Measurements from ENCODE around the gene YES1.

Gene YES1

DNA sequence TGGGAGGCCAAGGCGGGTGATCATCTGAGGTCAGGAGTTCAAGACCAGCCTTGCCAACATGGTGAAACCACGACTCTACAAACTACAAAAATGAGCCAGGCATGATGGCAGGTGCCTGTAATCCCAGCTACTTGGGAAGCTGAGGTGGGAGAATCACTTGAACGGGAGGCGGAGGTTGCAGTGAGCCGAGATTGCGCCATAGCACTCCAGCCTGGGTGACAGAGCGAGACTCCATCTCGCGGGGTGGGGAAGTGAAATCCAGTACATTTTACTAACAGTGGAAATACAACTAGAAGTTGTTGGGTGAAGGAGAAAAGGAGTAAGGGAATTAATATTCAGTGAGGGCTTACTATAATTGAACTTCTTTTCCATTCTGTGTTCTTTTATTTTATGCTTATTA, 86.4 kb downstream of the YES1 start:
- no peak for DNase-seq (ENCODE audit: low read depth)

DNA sequence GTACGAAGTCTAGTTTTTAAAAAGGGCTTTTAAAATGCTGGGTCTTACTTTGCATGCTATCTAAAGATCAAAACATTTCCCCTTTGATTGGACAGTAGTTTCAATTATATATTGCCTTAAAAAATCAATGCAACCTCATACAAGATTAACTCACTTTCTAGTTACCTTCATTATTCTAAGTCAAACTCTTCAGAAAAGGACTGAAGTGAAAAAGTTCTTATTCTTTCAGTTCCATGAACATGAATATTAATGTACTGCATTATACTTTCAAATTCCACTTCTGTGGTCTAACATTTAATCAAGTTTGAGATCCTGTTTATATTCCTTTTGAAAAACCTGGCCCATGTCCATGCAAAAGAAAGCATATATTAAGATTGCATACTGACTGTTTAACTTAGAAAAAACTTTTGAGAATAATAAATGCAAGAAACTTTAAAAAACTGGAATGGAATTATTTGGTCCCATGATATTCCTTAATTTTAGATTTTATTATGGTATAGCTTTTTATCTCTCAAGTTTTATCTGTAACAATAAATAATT, 88.4 kb downstream of the YES1 start:
- DNase-seq (ENCODE audit: low read depth): no peak

DNA sequence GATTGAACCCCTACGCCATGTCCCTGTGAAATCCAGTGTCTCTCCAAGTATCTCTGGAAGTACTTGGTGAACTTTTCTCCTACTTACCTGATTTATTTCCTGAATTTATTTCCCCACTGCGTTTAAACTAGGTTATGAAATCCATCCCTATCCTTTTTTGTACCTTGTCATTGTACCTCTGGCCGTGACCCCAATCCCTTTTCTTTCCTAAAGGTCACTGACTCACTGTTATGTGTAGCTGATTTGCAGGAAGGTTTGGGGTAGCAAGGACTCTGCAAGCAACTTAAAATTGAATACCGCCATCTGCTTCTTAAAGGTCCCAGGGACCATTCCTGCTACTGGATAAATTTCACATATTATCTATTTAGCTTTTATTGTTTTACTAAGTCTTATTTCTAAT, 95.0 kb downstream of the YES1 start:
- DNase-seq (ENCODE audit: low read depth): no peak

DNA sequence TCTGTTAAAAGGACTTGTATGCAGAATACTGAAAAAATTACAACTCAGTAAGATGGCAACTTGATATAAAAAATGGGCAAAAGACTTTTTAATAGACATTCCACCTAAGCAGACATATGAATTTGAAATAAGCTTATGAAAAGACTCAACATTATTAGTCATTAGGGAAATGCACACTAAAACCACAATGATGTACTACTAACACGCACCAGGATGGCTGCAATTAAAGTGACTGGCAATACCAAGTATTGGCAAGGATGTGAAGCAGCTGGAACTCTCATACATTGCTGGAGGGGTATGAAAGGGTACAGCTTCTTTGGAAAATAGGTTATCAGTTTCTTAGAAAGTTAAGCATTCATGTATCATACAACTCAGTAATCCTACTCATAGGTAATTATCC, 96.4 kb downstream of the YES1 start:
- DNase-seq (ENCODE audit: low read depth): no peak

DNA sequence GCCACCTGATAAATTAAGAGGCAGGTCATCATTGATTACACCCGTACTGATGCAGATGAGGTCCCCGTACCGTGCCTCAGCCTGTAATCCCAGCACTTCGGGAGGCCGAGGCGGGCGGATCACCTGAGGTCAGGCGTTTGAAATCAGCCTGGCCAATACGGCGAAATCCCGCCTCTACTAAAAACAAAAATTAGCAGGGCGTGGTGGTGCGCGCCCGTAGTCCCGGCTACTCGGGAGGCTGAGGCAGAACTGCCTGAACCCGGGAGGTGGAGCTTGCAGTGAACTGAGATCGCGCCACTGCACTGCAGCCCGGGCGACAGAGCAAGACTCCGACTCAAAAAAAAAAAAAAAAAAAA, 98.9 kb downstream of the YES1 start:
- DNase-seq (ENCODE audit: low read depth): no peak

DNA sequence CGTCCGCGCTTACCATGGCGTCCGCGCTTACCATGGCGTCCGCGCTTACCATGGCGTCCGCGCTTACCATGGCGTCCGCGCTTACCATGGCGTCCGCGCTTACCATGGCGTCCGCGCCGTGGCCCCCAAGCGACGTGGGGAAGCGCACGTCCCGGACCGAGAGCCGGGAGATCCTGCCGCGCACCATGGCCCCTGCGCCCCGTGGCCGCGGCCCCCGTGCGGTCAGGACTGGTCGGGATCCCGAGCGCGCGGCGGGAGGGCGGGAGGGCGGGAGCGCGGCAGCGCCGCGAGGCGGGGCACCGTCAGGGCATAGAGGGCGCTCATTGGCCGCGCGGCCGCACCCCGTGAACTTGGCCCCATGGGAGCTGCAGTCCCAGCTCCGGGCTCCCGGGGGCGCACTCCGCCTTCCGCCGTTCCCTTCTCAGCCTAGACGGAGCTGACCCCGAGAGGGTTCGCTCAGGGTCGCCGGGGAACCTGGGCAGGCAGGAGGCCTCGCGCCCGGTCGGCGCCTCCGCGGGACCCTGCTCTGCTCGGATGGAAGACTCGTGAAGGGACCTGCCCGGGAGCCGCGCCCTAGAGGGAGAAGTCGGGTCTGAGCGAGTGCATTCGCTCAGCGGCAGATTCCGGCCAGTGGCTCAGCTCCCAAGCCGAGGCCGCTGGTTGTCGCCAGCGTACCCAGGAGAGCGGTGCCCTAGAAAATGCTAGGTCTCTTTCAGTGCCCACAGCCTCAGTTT, 99.5 kb downstream of the YES1 start, which contains the start of gene ENOSF1:
TSS of gene ENOSF1 (minus strand) at position 230 of the 734 bp plus-strand sequence. CDS start at position 187, 43 bp downstream.
- peak; percentile 78 for DNase-seq (ENCODE audit: low read depth)

DNA sequence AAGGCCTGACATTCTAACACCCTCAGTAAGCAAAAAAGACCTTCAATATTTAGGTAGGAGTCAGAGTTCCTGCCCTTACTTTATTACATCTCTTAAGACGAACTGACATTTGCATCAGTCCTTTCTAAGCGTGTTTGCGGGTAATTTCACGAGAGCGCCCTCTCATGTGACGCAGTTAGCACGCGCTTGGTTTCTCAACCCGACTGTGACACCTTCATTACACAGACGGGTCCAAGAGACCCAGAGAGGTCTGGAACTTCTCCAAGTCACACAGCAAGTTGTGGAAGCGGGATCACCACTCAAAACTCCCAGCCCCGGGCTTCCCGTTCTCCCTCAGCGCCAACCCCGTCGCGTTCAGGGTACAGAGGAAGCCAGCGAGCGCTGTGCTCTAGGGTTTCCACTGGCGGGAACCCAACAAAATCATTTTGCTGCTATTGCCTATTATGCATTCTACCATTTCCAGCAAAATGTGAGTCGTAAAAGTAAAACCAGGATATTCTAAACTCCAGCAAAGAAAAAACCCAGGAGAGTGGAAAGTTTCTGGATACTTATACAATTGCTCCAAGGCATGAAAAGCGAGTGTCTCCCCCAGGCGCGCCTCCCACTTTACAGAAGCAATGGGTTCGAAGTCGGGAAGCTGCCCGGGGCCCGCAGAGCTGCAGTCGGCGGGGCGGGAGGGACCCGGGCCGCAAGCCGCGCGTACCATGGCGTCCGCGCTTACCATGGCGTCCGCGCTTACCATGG, 100.2 kb downstream of the YES1 start:
- DNase-seq (ENCODE audit: low read depth): peak; percentile 53

DNA sequence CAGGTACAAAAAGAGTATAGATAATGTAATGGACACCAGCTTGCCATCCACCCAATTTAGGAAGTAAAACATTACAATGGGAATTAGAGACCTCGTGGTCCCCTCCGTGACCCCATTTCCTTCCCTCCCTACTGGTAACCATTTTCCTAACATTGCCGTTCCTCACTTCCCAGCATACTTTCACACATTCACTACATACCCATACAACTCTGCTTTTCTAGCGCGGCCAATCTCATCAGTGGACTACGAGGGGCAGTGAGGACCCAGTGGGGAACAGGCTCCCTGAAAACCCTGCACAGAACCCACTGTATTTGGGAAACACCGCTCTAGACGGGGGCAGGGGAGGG, 100.8 kb downstream of the YES1 start:
- peak; percentile 8 for DNase-seq (ENCODE audit: low read depth)

DNA sequence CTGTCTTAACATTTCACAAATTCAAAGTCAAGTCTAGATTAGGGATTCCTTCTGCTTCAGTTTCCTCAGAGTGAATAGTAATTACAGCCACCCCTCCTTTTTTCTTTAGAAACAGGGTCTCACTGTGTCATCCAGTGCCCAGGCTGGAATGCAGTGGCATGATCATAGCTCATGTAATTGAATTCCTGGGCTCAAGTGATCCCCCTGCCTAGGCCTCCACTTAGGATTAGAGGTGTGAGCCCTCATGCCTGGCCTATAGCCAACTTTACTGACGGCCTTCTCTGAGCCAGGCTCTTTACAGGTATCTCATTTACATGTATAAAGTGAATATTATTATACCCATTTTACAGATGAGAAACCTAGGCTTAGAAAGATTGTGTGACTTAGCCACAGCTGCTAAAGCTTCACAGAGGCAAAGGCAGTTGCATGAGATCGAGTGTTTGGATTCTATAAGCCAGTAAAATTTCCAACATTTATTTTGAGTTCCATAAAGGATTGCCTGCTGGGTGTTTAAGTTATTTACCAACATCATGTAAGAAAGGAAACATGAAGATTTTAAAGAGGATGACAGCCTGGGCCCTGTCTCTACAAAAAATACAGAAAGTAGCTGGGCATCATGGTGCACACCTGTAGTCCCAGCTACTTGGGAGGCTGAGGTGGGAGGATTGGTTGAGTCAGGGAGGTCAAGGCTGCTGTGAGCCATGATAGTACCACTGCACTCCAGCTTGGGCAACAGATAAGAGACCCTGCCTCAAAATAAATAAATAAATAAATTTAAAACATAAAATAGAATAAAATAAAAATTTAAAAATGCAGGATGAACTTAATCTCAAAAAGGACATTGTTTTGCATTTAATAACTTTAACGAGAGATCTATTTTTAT, 101.4 kb downstream of the YES1 start:
- DNase-seq (ENCODE audit: low read depth): no peak

DNA sequence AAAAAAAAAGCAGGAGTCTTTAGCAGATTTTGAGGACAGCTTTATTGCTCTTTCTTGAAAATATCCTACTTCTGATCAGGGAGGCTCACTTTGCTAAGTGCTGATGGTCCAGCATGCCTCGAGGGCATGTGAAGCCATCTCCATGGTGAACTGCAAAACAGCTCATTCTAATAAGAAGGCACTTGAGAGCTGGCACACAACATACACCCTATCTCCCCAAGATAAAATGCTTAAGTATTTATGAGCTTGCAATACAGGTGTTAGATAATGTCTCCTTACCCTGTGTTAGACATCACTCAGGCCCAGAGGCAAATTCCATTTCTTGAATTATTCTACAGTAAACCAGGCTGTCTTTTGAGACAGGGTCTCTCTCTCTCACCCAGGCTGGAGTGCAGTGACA, 102.3 kb downstream of the YES1 start:
- no peak for DNase-seq (ENCODE audit: low read depth)

DNA sequence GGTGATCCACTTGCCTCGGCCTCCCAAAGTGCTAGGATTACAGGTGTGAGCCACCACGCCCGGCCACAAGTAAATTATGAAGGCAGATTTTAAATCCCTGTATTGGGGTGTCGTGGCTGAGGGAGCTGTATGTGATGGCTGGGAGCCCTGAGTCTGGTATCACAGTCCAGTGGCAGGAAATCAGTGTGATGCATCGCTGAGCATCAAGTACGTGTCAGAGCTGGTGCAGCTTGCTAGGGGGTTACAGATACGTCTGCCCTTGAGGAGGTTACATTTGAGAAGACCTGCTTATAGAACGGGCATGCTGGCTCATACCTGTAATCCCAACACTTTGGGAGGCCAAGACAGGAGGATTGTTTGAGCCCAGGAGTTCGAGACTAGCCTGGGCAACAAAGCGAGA, 103.9 kb downstream of the YES1 start:
- no peak for DNase-seq (ENCODE audit: low read depth)

DNA sequence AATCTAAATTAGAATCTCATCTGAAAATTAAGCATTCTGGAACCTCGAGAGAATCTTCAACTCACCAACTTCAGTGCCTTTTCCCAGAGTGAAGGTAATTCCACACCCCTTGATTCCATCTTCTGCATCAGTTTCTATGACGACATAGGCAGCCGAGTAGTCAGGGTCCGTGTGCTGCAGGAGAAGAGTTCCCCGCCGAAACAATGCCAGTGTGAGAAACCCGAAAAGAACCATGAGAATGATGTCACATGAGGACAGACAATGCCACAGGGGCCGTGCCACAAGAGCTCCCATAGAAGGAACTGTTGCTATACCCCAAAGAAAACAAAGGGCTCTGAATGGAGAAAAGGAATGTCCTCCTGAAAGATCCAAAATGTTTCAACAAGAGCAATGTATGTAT, 105.6 kb downstream of the YES1 start:
- no peak for DNase-seq (ENCODE audit: low read depth)

DNA sequence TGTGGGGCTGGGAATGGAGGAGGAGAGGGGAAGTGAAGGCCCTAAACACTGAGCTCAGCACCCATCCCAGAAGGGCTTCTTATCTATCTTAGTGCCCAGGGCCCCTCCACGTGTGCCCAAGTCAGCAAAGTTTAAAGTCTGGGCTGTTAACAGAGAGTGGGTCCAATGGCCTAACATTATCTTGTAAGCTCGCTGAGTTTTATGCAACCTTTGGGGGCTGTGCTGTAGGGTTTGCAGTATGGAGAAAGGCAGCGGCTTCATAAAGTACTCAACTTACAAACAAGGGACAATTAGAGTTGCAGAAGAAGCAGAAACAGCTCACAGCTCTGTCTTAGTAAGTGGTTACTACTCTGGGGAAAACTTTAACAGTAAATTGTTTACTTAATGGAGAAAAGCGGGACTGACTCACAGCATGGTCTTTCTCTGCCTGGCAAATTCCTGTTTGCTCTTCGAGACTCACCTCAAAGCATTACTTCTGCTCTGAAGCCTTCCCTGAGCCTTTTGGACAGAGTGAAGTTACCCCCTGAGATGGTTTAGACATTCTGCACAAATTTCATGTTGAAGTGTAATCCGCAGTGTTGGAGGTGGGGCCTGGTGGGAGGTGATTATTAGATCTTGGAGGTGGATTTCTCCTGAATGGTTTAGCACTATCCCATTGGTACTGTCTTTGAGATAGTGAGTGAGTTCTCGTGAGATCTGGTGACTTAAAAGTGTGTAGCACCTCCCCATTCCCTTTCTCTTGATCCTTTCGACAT, 108.7 kb downstream of the YES1 start:
- no peak for DNase-seq (ENCODE audit: low read depth)

DNA sequence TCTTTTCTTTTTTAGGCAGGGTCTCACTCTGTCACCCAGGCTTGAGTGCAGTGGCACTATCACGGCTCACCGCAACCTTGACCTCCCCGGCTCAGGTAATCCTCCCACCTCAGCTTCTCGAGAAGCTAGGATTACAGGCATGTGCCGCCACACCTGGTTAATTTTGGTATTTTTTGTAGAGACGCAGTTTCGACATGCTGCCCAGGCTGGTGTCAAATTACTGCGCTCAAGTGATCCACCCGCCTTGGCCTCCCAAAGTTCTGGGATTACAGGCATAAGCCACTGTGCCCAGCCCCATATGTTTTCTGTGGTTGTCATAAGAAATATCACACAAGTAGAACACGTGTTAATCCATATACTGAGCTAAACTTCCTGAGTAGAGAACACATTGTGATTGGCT, 114.2 kb downstream of the YES1 start:
- no peak for DNase-seq (ENCODE audit: low read depth)

DNA sequence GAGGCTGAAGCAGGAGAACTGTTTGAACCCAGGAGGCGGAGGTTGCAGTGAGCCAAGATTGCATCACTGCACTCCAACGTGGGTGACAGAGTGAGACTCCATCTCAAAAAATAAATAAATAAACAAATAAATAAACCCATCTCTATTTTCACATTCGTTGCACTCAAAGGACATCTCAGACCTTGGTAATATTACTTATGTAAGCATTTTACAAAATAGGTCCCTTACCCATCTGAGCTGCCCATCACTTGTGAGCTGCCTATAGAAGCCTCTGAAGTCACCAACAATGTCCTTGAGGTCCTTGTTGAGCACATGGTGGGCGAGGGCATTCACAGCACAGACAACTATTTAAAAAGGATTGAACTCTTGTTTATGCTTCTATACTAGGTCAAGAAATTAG, 115.0 kb downstream of the YES1 start:
- no peak for DNase-seq (ENCODE audit: low read depth)

DNA sequence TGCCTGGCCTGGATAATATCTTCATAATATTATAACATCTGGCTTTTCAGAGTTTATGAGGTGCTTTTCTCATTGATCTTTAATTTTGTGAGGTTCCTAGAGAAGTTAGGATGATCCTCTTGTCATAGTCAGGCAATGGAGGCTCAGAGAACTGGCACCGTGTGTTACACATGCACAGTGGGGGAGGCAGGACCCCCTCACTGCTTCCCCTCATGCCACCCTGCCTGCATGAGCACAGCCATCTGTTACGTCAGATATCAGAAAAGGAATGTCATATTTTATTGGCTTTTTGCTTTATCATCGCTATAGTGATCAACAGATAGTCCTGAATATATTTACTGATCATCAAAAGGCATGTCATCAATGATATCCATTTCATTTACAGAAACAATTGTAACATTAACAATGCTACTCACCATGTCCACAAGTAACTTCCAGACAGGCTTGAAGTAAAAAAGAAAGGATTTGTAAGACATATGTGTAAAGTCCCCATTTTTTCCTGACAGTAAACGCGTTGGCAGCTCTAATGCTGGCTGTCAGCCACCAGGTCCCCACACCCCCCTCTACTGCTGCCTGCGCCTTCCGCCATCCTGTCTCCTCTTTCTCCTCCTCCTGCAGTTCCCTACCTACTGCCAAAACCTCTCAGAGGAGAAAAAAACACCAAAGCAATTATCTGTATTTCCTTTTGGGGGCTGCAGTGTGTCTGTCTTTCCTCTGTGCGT, 118.4 kb downstream of the YES1 start:
- no peak for DNase-seq (ENCODE audit: low read depth)

DNA sequence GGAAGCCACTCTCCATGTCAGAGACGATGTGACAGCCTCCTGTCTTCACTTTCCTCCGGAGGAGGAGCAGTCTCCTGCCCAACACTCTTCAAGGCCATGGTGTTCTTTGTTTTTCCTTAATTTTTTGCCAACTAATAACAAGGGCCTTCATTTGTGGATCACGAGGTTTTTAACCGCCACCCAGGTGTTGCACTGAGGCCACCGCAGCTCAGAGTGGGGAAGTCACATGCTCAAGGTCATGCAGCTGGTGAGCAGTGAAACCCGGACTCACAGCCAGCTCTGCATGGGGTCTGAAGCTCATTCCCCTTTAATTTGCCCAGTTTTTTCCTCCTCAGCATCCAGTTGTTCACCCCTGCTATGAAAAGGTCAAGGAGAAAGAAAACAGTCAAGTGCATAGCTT, 119.2 kb downstream of the YES1 start:
- DNase-seq (ENCODE audit: low read depth): no peak

DNA sequence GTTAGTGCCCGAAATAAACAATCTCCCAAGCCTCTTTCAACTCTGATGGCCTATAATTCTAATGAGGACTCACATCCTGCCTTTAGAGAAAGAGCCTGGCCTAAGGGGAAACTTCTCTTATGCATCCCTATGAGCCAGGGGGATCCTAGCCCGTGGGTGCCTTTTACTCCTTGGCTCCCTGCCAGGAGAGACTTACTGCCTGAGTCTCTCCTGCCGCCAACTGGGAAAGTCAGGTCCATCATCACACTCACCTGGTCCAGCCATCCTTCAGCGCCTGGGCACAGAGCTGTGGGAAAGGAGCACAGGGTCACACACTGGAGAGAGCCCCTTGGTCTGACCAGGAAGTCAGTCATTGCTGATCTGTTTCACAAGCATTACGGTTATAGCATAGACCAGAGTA, 123.7 kb downstream of the YES1 start:
- DNase-seq (ENCODE audit: low read depth): no peak

DNA sequence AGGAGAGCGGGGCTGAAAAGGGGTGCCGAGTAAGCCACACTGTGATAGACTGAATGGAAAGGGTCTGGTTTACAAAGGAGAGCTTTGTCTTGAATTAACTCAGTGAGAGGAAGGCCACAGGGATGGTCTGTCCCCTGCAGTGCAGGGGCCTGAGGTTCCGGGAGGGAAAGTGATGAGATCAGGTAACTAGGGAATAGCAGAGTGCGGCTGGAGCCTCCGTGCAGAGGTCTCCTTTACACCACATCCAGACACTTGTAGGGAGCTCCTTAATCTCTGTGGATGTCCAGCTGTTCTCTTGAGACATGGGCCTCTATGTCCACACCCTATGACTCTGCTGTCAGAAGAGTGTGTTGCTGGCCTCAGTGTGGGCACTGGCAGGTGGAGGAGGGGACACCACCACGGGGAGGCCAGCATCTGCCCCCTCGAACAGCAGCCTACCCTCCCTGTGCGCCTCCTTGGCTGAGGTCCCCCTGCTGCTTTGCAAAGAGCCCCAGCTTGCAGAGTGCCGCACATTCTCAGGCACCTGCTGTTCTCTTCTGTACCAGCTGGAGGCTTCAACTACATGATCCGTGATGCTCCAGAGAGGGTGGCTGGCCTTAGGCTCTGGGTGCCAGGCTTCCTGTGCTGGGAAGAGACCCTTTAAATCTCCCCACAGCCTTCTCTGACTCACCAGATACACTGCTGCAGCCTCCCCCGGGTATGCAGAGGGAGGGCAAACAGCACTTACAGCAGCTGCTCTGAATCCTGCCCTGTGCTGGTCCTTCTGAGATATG, 125.5 kb downstream of the YES1 start:
- no peak for DNase-seq (ENCODE audit: low read depth)

DNA sequence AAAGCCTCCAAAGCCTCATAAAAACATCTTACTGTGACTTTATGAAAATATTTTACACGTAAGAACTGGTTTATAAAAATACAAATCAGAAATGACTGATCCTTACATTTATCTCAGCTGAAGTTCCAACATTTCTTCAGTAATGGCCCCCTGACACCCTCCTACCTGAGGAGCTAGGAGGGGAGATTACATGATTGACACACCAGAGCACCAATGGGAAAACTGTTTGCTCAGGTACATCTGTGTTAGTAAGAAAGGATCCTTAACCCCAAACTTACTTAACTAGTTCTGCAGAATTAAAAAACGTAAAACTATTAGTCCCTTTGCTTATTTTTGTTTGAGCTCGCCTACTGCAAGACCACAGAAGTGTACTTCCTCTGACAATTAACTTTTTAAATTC, 126.6 kb downstream of the YES1 start:
- DNase-seq (ENCODE audit: low read depth): no peak

All from stimulated activated CD8-positive, alpha-beta memory T cell treated with anti-CD3 and anti-CD28 coated beads, Interleukin-4, amount 100 ng/mL, for 24 hours (primary cell).